HG02678 (cell line): ENCODE data around the gene TRAK1.

Experiments
- ATAC-seq: cut with Tn5 transposase; IDR thresholded peaks from one replicate; pipeline ENCODE4 v1.9.1; 2021; ENCODE audit warnings: mild to moderate bottlenecking, moderate library complexity; ENCODE audit not compliant: unreplicated experiment

The TRAK1 gene

DNA sequence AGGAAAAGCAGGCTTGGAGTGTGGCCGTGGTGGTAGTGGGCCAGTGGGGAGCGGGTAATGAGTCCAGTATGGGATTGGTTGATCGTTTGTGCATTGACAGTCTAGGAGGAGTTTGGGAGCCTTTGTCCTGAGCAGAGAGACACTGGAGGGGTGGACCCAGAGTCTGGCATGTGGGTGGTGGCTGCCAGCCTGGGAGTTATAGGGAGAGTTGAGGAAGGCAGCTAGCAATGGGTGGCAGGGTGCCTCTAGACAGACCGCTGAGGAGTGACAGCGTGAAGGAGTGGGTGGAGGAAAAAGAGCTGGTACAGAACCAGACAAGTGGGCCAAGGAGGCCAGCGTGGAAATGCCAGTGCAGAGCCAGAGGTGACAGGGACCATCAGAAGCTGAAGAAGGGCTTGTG is 176.7 kb downstream of the TRAK1 start:
- no peak for ATAC-seq

DNA sequence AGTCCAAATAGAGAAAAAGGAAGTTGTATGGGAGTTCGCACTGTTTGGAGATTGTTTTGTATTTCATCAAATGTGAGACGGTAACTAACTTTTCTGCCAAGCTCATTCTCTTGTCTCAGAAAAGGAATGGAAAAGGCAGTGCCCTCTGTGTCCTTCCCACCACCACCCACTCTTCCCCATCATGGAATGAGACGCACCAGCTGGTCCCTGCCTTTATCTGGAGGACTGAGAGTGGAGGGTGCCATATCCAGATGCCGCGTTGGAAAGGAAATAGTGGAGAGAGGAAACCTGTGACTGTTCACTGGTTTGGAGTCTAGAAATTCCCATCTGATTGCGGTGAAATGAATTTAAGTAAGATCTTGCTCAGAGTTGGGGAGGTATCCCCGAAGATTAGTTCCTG is 178.5 kb downstream of the TRAK1 start:
- ATAC-seq = no peak

DNA sequence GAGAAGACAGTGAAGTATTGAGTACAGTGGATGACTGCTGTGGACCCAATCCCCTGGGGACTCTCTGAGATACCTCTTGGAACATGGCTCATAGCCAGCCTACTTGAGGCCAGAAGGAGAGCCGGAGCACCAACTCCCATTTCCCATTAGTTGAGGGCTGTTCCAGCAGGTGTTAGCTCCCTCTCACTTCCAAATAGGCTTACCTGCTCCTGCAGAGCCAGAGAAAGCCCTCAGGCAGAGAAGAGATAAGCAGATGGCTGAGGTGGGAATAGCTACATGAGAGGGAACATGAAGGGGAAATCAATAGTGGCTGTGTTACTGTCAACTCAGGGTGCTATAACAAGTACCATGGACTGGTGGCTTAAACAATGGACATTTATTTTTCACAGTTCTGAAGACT is 179.4 kb downstream of the TRAK1 start:
- ATAC-seq = no peak

DNA sequence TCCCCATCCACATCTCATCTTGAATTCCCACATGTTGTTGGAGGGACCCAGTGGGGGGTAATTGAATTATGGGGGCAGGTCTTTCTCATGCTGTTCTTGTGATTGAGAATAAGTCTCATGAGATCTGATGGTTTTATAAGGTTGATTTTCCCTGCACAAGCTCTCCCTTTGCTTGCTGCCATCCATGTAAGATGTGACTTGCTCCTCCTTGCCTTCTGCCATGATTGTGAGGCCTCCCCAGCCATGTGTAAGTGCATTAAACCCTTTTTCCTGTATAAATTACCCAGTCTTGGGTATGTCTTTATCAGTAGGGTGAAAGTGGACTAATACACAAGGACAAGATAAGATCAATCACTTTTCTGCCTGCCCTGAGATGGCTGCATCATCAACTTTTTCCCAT is 180.6 kb downstream of the TRAK1 start:
- ATAC-seq = no peak

DNA sequence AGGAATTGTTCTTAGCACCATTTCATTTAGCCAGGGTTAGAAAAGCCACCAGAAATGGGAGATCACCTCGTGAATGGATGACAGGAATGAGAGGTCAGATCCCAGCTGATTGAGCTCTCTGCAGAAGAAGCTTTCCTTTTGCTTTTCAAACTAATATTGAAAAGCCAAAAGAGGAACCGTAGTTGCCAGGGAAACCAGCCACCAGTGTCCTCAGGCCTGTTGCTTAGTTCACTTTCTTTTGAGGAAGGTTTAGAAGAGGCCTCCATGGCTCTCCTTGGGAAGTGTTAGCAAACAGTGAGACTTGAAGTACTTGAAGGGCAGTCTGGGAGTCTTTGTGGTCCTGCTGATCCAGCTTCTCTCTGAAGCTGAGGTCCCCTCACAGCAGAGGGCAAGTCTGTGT is 182.2 kb downstream of the TRAK1 start:
- no peak for ATAC-seq

DNA sequence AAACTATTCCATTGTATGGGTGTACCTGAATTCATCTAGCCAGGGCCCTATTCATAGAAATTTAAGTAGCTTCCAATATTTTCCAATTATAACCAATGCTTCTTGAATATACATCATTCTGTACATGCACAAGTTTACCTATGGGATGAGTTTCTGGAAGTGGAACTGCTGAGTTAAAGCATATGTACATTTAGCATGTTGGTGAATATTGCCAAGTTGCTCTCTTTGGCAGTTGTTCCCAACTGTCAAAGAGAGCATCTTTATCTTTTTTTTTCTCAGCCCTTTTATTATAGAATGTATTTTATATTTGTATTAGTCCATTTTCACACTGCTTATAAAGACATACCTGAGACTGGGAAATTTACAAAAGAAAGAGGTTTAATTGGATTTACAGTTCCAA is 183.1 kb downstream of the TRAK1 start:
- ATAC-seq = no peak

DNA sequence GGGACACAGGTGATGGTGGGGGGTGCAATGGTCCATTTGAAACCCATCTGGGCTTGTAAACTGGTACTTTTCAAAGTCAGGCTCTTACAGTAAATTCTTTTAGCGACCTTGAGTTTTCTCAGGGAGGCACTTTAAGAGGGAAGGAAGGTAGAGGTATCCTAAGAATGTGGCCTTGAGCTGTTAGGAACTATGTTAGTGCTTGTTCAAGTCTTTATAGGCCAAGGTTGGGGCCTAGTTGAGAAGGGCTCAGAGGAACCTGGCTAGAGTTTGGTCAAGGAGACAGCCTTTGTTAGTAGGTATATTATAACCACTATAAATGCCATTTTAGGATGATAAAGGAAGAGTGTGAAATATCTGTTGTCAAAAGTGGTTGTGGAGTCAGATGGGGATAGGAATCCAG is 184.1 kb downstream of the TRAK1 start:
- ATAC-seq = no peak
